Heart left ventricle (tissue), 13 donors: ENCODE data around the gene LINGO1.

Experiments
- CTCF ChIP-seq, 12 donors: fragments of 200-600 bp; sonication (generic) in 4 of 12; IDR thresholded peaks; one replicate each; pipeline versions ENCODE4 v1.5.0 to v1.8.0; 2018 to 2022; ENCODE audit warnings: antibody characterized with exemption in 12 of 12, mild to moderate bottlenecking in 5 of 12
- POLR2A ChIP-seq, 2 donors: fragments of 450-650 bp; IDR thresholded peaks; one replicate each; pipeline ENCODE4 v1.6.1; 2017; ENCODE audit warnings: antibody characterized with exemption in 2 of 2, mild to moderate bottlenecking in 2 of 2, moderate library complexity in 2 of 2
- donor health status: ischemic (EF 13 %, LVEDD 7.1; RV severe dilation, severe dysfunction).
- donor health status: DM: no; HTN: yes; CAD: no.
- donor health status: DM: no; HTN: no; CAD: no.
- donor health status: ischemic (EF 25% LVEDD 6.9; RV normal size, moderate dysfunction).
- donor health status: ischemic (EF 25% LVEDD 5.7; RV mildly dilated, moderate dysfunction).
- donor health status: ischemic (EF 35%, LVEDD 5.7; RV mildly dilated, moderate dysfunction).
- donor health status: nonischemic (EF 11% LVEDD 7.7; RV severe dilation, severe dysfunction).
- donor health status: DM: yes; HTN: yes; CAD: no.
- donor health status: PGD.
- donor health status: ischemic (EF 29% LVEDD 5.4; RV normal size, mild dysfunction).
- donor health status: nonischemic (EF 23%, LVEDD 6.1; RV moderate dilation, normal function).

DNA sequence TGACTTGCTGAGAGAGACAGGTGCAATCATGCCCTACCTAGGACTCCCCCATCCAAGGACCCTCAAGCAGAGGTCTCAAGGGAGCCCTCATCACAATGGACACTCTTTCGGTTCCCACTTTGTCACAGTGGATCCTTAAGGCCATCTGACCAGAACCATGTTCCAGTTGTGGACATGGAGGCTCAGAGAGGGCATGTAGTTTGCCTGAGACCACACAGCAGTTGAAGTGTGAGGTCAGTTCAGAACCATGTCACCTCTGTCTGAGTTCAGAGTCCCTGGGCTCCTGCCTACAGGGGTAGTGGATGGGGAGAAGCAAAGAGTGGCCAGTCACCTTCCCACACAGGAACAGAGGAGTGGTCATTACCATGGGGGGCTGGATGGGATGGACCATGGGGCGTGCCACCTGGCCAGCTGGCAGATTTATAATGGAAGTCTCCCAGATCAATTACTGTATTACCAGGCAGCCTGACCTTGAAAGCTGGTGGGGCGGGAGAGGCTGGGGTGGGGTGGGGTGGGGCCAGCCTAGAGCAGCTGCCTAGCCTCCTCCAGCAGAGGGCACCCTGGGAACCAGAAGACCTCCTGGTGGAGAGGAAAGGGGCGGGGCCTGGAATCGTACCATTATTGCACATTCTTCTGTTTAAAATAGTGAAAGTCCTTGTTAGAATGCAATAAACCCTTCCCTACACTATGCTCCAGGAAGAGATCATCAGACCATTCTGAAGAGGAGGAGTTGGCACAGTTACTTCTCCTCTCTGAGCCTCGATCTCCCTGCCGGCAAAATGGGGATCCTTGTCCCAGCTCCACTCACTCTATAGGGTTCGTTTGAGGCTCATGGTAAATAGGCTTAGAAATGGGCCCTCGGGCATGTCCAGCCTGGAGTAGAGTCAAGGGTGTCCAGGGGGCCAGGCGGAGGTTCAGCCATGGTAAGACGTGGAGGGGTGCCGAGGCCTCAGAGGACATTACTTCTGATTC is 26.9 kb upstream of the LINGO1 start:
- TF ChIP-seq CTCF (IDR thresholded peaks at IDR 0.05) (peak; percentile 24 to 67 (median 47)), POLR2A (IDR thresholded peaks at IDR 0.05) (no peak)
